Measurements from ENCODE around the gene OLFM4. TPM values are rescaled to one million over a fixed set of nuclear protein-coding genes. Genes with fewer than 3 reads are reported as not detected.

Gene OLFM4
- polyA plus RNA-seq, 1 donor (not counting 4 experiments of a cell fraction or from before 2014, with no cell fraction given) = not detected

- no peak for FAIRE-seq
Measured at GRCh38 chr13:53066411-53066810, 37.8 kb downstream of the OLFM4 start.

GRCh38 chr13:53068585-53069520, 40.2 kb downstream of the OLFM4 start:
- Histone ChIP-seq H3K9me3 (ENCODE audit: control insufficient read depth, low read depth, low read length) (no peaks in the 10 kb centered on the region), H3K9me1 (ENCODE audit: control insufficient read depth, extremely low read depth, insufficient read depth, low read length) (no peaks in the 10 kb centered on the region), H3K36me3 (ENCODE audit: control insufficient read depth in 2 of 2, extremely low read depth in 1 of 2, insufficient read depth in 2 of 2, low read length in 2 of 2) (no peaks in the 10 kb centered on the region), H2AFZ (ENCODE audit: control insufficient read depth, low read length) (no peak overlapping the region), H3K27ac (ENCODE audit: control insufficient read depth, insufficient read depth, low read length) (no peak overlapping the region), H4K20me1 (ENCODE audit: control insufficient read depth, extremely low read depth, insufficient read depth, low read length) (no peaks in the 10 kb centered on the region), H3K4me1 (ENCODE audit: control insufficient read depth, extremely low read depth, insufficient read depth, low read length) (no peaks in the 10 kb centered on the region), H3K79me2 (ENCODE audit: control insufficient read depth, insufficient read depth, low read length) (no peaks in the 10 kb centered on the region), H3K9ac (ENCODE audit: control insufficient read depth, extremely low read depth, insufficient read depth, low read length) (no peak overlapping the region), H3K4me3 (ENCODE audit: control insufficient read depth in 2 of 3, extremely low read depth in 1 of 3, insufficient read depth in 2 of 3, low read depth in 1 of 3, low read length in 3 of 3) (no peak overlapping the region), H3K4me2 (ENCODE audit: control insufficient read depth, extremely low read depth, insufficient read depth, low read depth, low read length) (no peak overlapping the region), H3K27me3 (ENCODE audit: control insufficient read depth, extremely low read depth, insufficient read depth, low read length) (no peaks in the 10 kb centered on the region)
- no peak for TF ChIP-seq CTCF (optimal IDR thresholded peaks at IDR 0.05 in 1 of 3, IDR thresholded peaks at IDR 0.05 in 1 of 3, conservative IDR thresholded peaks at IDR 0.05 in 1 of 3; ENCODE audit: extremely low read depth in 1 of 3, insufficient read depth in 2 of 3, low read length in 3 of 3)
- no peak for TF ChIP-seq EZH2 (IDR thresholded peaks at IDR 0.05; ENCODE audit: low read length)
- FAIRE-seq = no peak
- DNase-seq (ENCODE audit: low read depth, low spot score) = no peak
- dilution Hi-C loops (cut with MboI; ENCODE audit: extremely low pct_ligation_motif_present, low sequenced_read_pairs) = no loop called here

More at GRCh38 chr13:53066411-53066810, 37.8 kb downstream of the OLFM4 start:
- Histone ChIP-seq H3K27me3 (ENCODE audit: control insufficient read depth, extremely low read depth, insufficient read depth, low read length) (no peaks in the 10 kb centered on the region), H3K9ac (ENCODE audit: control insufficient read depth, extremely low read depth, insufficient read depth, low read length) (no peak overlapping the region), H2AFZ (ENCODE audit: control insufficient read depth, low read length) (no peak overlapping the region), H3K9me3 (ENCODE audit: control insufficient read depth, low read depth, low read length) (no peaks in the 10 kb centered on the region), H3K4me1 (ENCODE audit: control insufficient read depth, extremely low read depth, insufficient read depth, low read length) (no peaks in the 10 kb centered on the region), H3K4me3 (ENCODE audit: control insufficient read depth in 2 of 3, extremely low read depth in 1 of 3, insufficient read depth in 2 of 3, low read depth in 1 of 3, low read length in 3 of 3) (no peak overlapping the region), H4K20me1 (ENCODE audit: control insufficient read depth, extremely low read depth, insufficient read depth, low read length) (no peaks in the 10 kb centered on the region), H3K79me2 (ENCODE audit: control insufficient read depth, insufficient read depth, low read length) (no peaks in the 10 kb centered on the region), H3K36me3 (ENCODE audit: control insufficient read depth in 2 of 2, extremely low read depth in 1 of 2, insufficient read depth in 2 of 2, low read length in 2 of 2) (no peaks in the 10 kb centered on the region), H3K4me2 (ENCODE audit: control insufficient read depth, extremely low read depth, insufficient read depth, low read depth, low read length) (no peak overlapping the region), H3K27ac (ENCODE audit: control insufficient read depth, insufficient read depth, low read length) (no peak overlapping the region), H3K9me1 (ENCODE audit: control insufficient read depth, extremely low read depth, insufficient read depth, low read length) (no peaks in the 10 kb centered on the region)
- dilution Hi-C loops (cut with MboI; ENCODE audit: extremely low pct_ligation_motif_present, low sequenced_read_pairs) = no loop called here
- TF ChIP-seq EZH2 (IDR thresholded peaks at IDR 0.05; ENCODE audit: low read length) (no peak), CTCF (optimal IDR thresholded peaks at IDR 0.05 in 1 of 3, IDR thresholded peaks at IDR 0.05 in 1 of 3, conservative IDR thresholded peaks at IDR 0.05 in 1 of 3; ENCODE audit: extremely low read depth in 1 of 3, insufficient read depth in 2 of 3, low read length in 3 of 3) (no peak)
- DNase-seq (ENCODE audit: low read depth, low spot score) = no peak
